SJSA1 (cell line): ENCODE results near the gene SPACA7. TPM values are rescaled to one million over a fixed set of nuclear protein-coding genes. Genes with fewer than 3 reads are reported as not detected.

Experiments used
- DNase-seq, 2 experiments: peaks; one replicate each; pipeline ENCODE4 v3.0.0-alpha.2; 2015 to 2020; ENCODE audit warnings: low spot score in 2 of 2, low read depth in 1 of 2
- H3K27ac ChIP-seq: fragments of 250-450 bp; sonication (Bioruptor Pico); 2 replicates; pipeline ENCODE4 v1.5.1; 2020; ENCODE audit warnings: mild to moderate bottlenecking, moderate library complexity
- H3K27me3 ChIP-seq: fragments of 250-450 bp; sonication (Bioruptor Pico); replicated peaks from 2 replicates; pipeline ENCODE4 v1.5.1; 2020; ENCODE audit warnings: mild to moderate bottlenecking, moderate library complexity
- H3K36me3 ChIP-seq: fragments of 250-450 bp; sonication (Bioruptor Pico); 2 replicates; pipeline ENCODE4 v1.5.1; 2020; ENCODE audit warnings: mild to moderate bottlenecking
- H3K4me1 ChIP-seq: fragments of 250-450 bp; sonication (Bioruptor Pico); replicated peaks from 2 replicates; pipeline ENCODE4 v1.6.1; 2021; ENCODE audit warnings: mild to moderate bottlenecking
- H3K4me3 ChIP-seq: fragments of 250-450 bp; sonication (Bioruptor Pico); 2 replicates; pipeline ENCODE4 v1.5.1; 2020; ENCODE audit warnings: mild to moderate bottlenecking
- H3K9me3 ChIP-seq: fragments of 250-450 bp; sonication (Bioruptor Pico); replicated peaks from 2 replicates; pipeline ENCODE4 v1.5.1; 2020; ENCODE audit warnings: mild to moderate bottlenecking
- total RNA-seq: library from RNA; depleted of rRNA; stranded (reverse); fragments of >200 nt; shearing (Covaris generic); gene quantifications from 2 replicates; pipeline ENCODE4 v1.2.3, GENCODE V29; 2014

SPACA7 gene
- total RNA-seq, 1 experiment from 2014 or later, result not detected

DNA sequence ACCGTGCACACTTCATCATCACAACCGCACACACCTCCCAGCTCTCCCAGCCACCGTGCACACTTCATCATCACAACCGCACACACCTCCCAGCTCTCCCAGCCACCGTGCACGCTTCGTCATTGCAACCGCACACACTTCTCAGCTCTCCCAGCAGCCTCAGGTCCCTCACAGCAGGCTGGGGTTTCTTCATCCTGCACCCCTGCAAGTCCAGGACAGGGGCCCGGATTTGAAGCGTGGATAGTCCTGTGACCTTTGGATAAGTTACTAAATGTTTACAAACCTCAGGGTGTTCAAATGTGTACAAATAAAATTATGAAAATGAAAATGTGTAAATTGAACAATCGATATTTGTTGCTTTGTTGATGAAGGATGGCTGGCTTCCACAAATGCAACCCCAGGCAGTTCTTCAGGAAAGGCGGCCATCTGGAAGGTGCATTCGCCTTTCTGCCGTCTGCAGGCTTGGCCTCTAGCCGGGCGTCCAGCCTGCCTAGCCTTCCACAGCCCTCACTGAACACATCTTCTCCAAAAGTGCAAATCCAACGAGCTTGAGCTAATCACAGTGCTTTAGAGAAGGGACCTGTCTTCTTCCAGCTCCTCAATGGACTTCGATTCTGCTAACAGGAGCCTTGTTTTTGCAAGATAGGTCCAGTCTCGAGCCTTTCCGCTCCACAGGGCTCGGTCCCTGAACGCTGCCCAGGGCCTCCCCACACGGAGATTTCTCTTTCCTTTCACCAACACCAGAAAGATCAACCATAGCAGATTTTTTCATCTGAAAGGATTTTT is 74.2 kb downstream of the SPACA7 start:
- Histone ChIP-seq H3K9me3 (no peaks in the 10 kb centered on the region), H3K36me3 (no peaks in the 10 kb centered on the region), H3K27ac (no peak overlapping the region), H3K27me3 (peaks cover 93% of the 10 kb centered on the region), H3K4me3 (no peak overlapping the region), H3K4me1 (no peaks in the 10 kb centered on the region)
- peak in 1 of 2 experiments; percentile 43 for DNase-seq

DNA sequence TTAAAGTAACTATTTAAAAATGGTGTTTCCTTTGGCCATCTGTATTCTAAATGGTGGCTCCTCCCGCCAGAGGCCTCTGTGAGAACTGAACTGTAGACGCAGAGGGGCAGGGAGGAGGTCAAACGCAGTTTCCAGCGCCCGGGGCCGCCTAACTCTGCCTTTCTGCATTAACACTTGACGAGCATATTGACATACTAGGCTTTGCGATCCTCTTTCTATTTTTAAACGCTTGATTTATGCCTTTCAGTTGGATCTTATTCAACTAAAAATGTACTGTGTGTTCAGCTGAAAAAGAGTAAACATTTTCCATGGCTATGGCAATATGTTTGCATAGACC is 74.7 kb downstream of the SPACA7 start:
- Histone ChIP-seq H3K4me3 (no peak overlapping the region), H3K36me3 (no peaks in the 10 kb centered on the region), H3K27me3 (peaks cover 94% of the 10 kb centered on the region), H3K9me3 (no peaks in the 10 kb centered on the region), H3K27ac (no peak overlapping the region), H3K4me1 (no peaks in the 10 kb centered on the region)
- DNase-seq, result no peak

DNA sequence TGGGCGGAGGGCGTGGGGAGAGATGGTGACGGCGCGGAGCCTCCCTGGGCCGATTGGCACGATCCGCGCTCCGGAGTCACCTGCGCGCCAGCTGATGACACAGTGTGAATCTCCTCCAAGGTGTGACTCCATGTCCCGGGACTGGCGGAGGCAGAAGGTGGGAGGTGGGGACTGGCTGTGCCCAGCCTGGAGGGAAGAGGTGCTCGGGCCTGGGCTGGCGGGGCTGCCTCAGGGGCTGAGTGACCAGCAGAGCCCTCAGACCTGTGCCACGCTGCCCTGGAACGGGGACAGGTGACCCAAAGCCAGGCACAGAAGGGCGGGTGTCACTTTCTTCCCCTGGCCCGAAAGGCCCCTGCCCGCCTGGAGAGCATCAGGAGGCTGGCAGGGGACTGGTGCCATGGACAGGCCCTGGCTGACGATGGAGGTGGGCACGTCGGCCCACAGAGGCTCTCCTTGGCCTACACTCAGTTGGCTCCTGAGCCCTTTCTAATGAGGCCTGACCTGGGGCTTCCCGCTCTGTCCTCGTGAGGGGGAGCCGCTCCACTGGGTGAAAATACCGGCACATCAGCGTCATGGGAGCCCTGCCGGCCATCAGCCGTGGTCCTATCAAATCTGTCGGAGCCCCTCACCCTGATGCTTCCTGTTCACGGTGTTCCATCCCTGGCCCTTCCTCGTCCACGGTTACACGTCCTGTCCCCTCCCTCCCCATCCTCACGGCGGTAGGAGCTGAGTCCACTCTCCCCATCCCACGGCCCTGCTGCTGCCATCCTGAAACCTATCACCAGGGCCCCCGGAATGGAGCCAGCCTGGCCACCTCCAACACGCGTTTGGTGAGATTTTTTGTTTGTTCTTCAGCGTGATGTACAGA is 75.6 kb downstream of the SPACA7 start:
- H3K27me3 ChIP-seq, result peaks cover 94% of the 10 kb centered on the region

DNA sequence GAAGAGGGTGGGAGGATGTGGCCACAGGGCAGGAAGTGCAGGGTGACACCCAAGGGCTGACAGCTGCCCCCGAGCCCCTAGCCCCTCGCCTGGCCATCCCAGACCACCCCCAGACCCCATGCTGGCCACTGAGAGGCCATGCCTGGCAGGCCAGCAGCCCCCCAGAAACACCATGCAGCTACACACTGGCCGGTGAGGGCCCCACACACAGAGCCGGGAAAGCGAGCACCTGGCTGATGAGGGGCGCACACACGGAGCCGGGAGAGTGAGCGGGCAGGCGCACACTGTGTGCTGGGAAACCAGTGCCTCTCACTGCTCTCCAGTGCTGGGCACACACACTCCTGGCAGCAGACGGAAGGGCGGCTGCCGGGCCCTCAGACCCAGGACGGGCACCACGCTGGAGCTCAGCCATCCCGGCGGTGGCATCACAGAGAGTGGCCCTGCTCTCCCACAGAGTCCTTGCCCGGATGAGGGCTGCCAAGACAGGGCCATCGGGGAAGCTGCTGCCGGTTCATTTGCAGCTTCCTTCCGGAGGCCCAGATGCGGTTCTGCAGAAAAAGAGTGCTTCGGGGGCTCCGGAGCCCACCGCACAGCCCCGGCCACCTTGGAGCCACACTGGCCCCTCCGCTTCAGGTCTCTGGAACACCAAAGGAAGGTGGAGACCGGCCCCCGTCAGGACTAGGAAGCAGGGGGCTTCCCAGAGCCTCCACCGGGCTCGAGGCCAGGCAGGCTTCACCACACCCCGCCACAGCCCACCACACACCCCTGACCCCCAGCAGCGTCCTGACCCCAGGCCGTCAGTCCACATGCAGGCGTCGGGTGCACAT is 76.4 kb downstream of the SPACA7 start:
- no peaks in the 10 kb centered on the region for H3K4me1 ChIP-seq
- no peak overlapping the region for H3K4me3 ChIP-seq
- H3K36me3 ChIP-seq, result no peaks in the 10 kb centered on the region
- peaks cover 94% of the 10 kb centered on the region for H3K27me3 ChIP-seq
- no peaks in the 10 kb centered on the region for H3K9me3 ChIP-seq
- H3K27ac ChIP-seq, result no peak overlapping the region
- DNase-seq, result peak in 1 of 2 experiments; percentile 49

More for the DNA sequence above, 75.6 kb downstream of the SPACA7 start:
- no peak overlapping the region for H3K27ac ChIP-seq
- no peaks in the 10 kb centered on the region for H3K9me3 ChIP-seq
- no peaks in the 10 kb centered on the region for H3K4me1 ChIP-seq
- H3K4me3 ChIP-seq, result no peak overlapping the region
- peak in 1 of 2 experiments; percentile 47 for DNase-seq
- H3K36me3 ChIP-seq, result no peaks in the 10 kb centered on the region

DNA sequence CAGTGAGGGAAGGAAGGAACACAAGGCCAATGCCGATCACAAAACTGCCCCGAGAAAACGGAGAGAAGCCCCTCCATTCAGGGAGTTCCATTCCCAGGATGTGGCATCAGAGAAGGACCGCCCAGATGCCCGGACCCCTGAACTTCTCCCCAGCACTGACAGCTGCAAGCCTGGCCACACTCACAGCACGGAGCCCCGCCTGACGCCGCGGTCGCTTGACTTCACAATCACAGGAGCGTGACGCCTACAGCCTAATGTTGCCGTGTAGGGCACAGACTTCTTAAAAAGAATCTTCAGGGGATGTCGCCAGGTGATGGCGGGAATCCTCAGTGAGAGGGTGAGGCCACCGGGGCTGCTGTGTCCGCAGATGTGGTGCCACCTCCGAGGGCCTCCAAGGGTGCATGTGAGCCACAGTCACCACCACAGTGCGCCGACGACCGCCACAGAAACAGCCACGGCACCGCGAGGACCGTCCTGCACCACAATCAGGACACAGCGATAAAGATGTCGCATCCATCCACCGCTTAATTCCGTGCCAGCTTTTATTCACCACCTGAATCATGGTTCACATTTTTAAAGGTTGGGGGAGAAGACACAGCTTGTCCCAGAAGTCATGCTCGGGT is 77.2 kb downstream of the SPACA7 start:
- H3K27me3 ChIP-seq, result peaks cover 96% of the 10 kb centered on the region
- H3K9me3 ChIP-seq, result no peaks in the 10 kb centered on the region
- DNase-seq, result peak in 1 of 2 experiments; percentile 48
- no peak overlapping the region for H3K4me3 ChIP-seq
- no peak overlapping the region for H3K27ac ChIP-seq
- no peaks in the 10 kb centered on the region for H3K36me3 ChIP-seq
- H3K4me1 ChIP-seq, result no peaks in the 10 kb centered on the region

DNA sequence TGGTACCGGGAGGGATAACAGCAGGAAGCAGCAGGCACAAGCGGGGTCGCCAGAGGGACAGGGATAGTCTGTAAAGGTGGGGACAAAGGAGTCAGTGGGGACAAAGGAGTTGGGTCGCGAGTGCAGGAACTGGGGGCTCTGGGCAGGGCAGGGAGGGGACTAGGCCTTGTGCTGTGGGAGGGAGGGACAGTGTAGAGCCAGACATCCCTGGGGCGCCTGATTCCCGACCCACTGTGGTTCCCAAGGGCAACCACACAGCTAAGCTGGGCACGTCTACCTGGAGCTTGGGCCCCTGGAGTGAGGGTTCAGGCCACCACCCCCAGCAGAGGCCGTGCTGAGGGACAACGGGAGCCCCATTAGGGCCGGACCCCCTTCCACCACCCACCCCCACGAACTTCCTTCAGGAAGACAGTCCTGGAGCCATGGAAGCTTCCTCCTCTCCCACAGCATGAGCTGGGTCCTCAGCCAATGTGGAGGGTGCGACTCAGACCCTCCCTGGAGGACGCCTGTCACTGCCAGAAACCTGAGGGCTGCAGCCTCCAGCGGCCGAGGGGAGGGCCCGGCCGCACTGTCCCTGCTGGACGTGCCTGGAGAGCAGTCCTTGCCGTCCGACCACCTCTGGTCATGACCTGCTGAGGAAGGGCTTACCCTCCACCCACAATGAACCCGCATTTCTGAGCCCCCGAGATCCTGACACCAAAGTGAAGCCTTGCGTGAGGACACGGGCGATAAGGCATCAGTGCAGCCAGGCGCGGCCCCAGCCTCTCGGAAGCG is 77.9 kb downstream of the SPACA7 start:
- Histone ChIP-seq H3K9me3 (no peaks in the 10 kb centered on the region; the same call in 1 of the 2 replicates), H3K36me3 (no peaks in the 10 kb centered on the region), H3K27me3 (peaks cover 96% of the 10 kb centered on the region), H3K27ac (no peak overlapping the region), H3K4me1 (no peaks in the 10 kb centered on the region), H3K4me3 (no peak overlapping the region)
- no peak for DNase-seq

DNA sequence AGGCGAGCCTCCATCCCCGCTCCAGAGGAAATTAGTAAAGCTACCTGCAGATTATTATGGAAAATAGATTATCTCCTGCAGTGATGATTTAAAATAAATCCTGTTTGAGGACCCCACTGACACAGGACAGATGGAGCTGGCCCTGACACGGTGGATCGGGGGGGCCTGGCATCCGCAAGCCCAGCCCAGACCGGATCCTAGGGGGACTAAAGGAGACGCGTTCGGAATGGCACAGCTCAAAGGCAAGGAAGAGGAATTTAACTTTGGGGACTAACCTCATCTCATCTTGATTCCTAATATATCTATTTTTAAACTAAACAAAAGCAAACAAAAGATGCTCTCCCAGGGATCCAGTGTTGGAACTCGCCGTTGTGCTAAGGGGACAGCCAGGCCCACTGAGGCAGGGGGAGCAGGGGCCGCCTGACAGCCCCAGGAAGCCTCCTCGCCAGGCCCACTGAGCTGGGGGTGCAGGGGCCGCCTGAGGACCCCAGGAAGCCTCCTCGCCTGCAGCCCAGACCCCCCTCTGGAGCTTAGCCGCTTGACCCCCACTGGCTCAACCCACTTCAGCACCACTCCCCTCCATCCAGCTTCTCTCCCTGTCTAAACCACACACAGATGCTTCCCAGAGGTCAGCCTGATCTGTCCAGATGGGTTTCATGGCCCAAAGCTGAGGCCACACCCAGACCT is 78.6 kb downstream of the SPACA7 start:
- H3K4me1 ChIP-seq, result no peaks in the 10 kb centered on the region
- H3K9me3 ChIP-seq, result no peaks in the 10 kb centered on the region; the same call in 1 of the 2 replicates
- H3K4me3 ChIP-seq, result no peak overlapping the region
- H3K27me3 ChIP-seq, result peaks cover 96% of the 10 kb centered on the region
- H3K27ac ChIP-seq, result no peak overlapping the region
- no peak for DNase-seq
- H3K36me3 ChIP-seq, result no peaks in the 10 kb centered on the region

DNA sequence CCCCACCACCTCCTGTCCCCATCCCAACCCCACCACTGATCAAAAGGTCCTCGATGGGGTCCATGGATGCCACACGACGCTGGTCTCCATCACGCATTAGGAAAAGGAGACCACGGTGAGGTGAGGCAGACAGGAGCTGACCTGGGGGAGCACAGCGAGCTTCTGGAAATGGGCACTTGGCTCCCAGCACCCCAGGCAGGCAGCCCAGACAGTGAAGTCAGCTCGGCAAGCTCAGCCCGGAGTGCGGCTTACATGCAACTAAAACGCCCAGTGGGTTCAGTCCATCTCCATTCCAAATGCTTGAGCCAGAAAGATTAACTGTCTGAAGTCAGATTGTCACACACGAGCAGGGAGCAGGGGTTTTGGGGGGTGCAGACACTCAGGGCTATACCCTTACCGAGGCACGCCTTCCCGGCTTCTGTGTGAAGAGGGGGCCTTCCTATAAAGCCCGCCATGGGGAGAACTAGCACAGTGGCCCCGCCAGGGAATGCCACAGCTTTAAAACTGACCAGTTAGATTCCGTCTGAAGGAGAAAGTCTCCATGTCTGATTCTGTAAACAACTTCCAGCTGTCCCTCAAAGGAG is 79.4 kb downstream of the SPACA7 start:
- Histone ChIP-seq H3K4me1 (no peaks in the 10 kb centered on the region), H3K36me3 (no peaks in the 10 kb centered on the region), H3K27me3 (peaks cover 91% of the 10 kb centered on the region), H3K27ac (no peak overlapping the region), H3K9me3 (no peaks in the 10 kb centered on the region; the same call in 1 of the 2 replicates), H3K4me3 (no peak overlapping the region)
- DNase-seq, result peak in 1 of 2 experiments; percentile 40

DNA sequence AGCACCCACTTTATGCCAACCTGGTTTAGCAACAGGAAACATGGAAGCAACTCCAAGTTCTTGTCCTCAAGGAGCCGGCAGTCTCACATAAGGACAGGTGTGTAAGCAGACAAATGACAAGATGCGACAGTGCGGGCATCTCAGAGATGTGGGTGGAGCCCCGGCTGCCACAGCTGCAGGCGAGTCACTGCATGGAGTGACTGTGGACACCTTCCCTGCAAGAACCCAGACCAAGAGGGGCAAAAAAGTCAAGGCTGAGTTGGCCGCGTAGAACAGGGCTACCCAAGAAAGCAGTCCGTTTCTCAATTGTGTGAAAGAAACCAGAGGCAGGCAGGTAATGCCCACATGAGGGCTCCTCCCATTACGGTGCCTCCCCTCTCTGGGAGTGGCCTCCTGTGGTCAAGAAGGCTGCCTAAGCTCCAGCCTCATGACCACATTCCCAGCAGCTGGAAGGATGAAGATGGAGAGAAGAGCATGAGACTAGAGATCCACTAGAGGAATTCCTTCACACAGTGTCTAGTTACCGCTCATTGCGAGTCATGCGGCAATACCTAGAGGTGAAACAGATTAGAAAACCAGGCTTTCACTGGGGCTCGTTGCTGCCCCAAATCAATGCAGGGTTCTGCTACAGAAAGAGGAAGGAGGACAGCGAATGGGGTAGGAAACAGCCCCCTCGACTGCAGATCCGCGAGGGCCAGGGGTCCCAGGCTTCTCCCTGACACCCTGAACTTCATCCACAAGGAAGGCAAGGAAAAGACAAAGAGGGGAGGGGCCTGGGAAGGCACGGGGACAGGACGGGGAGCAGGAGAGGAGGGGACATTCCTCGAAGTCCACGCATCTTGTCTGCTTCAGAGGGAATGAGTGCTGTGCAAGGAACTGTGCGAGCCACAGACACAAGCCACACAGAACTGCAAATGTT is 80.2 kb downstream of the SPACA7 start:
- Histone ChIP-seq H3K4me1 (no peaks in the 10 kb centered on the region), H3K4me3 (no peak overlapping the region), H3K27ac (no peak overlapping the region), H3K27me3 (peaks cover 83% of the 10 kb centered on the region), H3K9me3 (no peaks in the 10 kb centered on the region; the same call in 1 of the 2 replicates), H3K36me3 (no peaks in the 10 kb centered on the region)
- DNase-seq, result no peak

DNA sequence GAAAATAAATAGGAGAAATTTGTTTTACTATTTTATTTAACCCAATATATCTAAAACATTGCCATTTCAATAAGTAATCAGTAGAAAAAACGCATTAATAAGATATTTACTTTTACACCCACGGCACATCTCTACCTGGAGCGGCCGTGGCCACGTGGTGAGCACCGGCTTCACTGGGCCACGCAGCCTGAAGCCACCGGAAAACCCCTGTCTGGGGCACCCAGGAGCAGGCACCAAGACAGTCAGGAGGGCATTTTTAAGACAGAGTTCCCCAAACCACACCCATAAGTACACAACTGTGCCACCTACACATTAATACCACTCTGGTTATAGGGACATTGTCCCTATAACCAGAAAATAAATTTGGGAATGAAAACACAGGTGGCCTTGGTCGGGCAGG is 80.9 kb downstream of the SPACA7 start:
- no peak for DNase-seq
- no peaks in the 10 kb centered on the region; the same call in 1 of the 2 replicates for H3K9me3 ChIP-seq
- H3K27ac ChIP-seq, result no peak overlapping the region
- H3K27me3 ChIP-seq, result peaks cover 81% of the 10 kb centered on the region
- H3K36me3 ChIP-seq, result no peaks in the 10 kb centered on the region
- no peak overlapping the region for H3K4me3 ChIP-seq
- H3K4me1 ChIP-seq, result no peaks in the 10 kb centered on the region

DNA sequence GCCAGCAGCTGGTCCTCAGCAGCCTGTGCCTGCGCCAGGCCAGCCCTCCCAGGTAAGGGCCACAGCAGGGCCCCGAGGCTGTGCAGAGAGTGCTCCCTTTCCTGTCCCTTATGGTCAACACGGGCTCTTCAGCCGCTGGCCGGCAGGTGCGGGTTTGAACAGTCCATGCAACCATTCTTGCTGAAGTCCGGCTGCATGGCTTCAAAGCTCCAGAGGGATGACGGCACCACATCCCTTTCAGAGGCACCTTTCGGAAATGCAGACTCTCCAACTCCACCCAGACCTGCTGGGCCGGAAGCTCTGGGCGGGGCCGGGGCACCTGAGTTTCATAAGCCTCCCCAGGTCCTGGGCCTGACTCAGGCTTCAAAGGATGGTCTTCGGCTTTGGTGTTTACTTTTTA is 81.3 kb downstream of the SPACA7 start:
- Histone ChIP-seq H3K4me1 (no peaks in the 10 kb centered on the region), H3K27me3 (peaks cover 81% of the 10 kb centered on the region), H3K9me3 (no peaks in the 10 kb centered on the region; the same call in 1 of the 2 replicates), H3K4me3 (no peak overlapping the region), H3K27ac (no peak overlapping the region), H3K36me3 (no peaks in the 10 kb centered on the region)
- DNase-seq, result peak in 1 of 2 experiments; percentile 47
